ENCODE data around the gene RCE1. TPM values are rescaled to one million over a fixed set of nuclear protein-coding genes. Genes with fewer than 3 reads are reported as not detected.

RCE1 gene
- total RNA-seq, 1 donor from 2014 or later = 14.8 TPM

DNA sequence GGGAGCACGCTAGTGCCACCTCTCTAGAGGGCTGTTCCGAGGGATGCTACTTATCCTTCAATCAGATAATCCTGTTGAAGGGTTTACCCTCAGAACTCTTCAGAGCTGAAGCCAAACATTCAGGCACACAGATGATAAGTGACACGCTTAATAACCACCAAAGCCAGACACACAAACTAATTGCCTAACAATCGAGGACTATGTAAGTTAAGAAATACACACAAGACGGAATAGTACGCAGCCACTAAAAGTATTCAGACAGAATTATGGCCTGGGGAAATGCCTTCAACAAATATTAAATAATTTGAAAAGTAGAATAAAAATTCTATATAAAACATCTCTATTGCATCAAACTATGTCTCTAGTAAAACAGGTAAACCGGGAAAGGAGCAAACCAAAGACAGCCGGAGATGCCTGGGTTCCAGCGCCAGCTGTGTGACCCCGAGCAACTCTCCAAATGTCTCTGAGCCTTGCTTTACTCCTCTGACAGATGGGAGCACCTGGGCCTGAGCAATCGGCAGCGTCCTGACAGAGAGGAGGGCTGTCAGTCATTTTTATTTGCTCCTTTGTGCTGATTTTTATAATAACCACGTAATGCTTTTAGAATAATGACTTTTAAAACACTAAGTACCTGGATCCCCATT, 25.0 kb downstream of the RCE1 start:
- DNase-seq (ENCODE audit: low read depth, low spot score) = no peak

GRCh38 chr11:66868726-66869566, 25.7 kb downstream of the RCE1 start:
- no peak for DNase-seq (ENCODE audit: low read depth, low spot score)

GRCh38 chr11:66869567-66869870, 26.3 kb downstream of the RCE1 start:
- DNase-seq (ENCODE audit: low read depth, low spot score) = no peak

GRCh38 chr11:66870131-66870530, 26.9 kb downstream of the RCE1 start:
- no peak for DNase-seq (ENCODE audit: low read depth, low spot score)

DNA sequence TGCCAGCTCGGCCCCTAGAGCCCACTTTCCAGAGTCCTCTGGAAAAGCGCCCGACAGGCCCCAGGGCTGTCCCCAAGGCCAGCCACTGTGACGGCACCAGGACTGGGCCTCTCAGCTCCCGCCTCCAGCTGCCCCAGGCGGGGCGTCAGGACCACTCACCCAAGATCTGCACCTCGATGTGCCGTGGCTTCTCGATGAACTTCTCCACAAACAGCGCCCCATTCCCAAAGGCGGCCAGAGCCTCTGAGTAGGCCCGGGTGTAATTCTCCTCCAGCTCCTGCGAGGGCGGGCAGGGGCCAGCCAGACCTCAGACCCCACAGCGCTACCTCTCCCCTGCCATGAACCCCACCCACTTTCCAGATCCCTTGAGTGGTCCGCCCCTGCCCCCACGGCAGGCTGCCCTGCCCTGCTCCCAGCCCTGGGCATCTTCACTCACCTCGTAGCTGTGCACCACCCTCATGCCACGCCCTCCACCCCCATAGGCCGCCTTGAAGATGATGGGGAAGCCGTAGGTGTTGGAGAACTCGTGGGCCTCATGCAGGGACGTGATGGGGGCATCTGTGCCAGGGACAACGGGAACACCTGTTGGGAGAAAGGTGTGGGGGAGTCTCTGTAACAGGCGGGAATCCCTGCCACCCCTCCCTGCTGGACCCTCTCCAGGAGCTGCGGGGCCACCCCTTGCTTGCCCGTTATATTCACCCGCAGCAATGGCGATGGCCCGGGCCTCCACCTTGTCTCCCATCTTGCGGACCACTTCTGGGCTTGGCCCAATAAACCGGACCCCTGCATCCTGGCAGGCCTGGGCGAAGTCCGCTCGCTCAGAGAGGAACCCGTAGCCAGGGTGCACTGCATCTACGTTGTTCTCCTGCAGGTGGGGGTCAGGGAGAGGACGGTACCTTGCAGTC, 27.6 kb downstream of the RCE1 start:
- DNase-seq (ENCODE audit: low read depth, low spot score) = no peak

GRCh38 chr11:66871521-66871901, 28.3 kb downstream of the RCE1 start:
- no peak for DNase-seq (ENCODE audit: low read depth, low spot score)

- DNase-seq (ENCODE audit: low read depth, low spot score) = no peak
These were observed 31.0 kb downstream of the RCE1 start for GRCh38 chr11:66874232-66874631.

GRCh38 chr11:66875378-66875777, 32.1 kb downstream of the RCE1 start:
- no peak for DNase-seq (ENCODE audit: low read depth, low spot score)

GRCh38 chr11:66877588-66878385, 34.5 kb downstream of the RCE1 start:
- no peak for DNase-seq (ENCODE audit: low read depth, low spot score)

DNA sequence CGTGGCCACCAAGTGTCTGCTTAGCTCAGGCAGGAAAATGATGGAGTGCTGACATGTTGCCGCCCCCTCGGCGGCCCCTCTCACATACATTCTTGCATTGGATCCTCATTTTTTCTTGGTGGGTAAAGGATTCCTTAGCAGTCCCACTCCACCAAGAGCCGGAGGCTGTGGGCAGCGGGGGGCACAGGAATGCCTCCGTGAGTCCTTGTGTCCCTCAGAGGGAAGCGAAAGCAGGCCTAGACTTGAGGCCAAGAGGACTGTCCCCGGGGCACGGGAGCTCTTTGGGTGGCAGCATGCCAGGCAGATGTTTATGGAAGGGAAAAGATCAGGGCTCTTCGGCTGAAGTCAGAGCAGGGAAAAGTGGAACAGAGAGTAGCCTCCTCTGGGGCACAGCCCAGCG, 35.2 kb downstream of the RCE1 start:
- DNase-seq (ENCODE audit: low read depth, low spot score) = no peak

DNA sequence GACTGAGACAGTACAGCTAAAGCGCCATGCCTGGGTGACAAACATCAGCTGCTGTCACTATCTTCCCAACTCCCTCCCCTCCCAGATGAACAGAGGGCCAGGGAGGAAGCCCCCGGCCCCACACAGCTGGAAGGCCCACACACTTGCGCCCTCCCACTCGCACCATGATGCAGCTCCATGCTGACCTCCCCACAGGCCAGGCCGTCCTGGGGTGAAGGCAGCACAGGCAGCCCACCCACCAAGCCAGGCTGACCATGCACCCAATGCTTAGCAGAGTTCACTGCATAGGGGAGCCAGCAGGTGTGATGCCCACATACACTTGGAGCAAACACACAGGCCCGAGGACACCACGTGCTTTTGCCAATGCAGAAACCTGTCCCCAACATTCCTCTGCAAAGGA, 35.8 kb downstream of the RCE1 start:
- no peak for DNase-seq (ENCODE audit: low read depth, low spot score)

DNA sequence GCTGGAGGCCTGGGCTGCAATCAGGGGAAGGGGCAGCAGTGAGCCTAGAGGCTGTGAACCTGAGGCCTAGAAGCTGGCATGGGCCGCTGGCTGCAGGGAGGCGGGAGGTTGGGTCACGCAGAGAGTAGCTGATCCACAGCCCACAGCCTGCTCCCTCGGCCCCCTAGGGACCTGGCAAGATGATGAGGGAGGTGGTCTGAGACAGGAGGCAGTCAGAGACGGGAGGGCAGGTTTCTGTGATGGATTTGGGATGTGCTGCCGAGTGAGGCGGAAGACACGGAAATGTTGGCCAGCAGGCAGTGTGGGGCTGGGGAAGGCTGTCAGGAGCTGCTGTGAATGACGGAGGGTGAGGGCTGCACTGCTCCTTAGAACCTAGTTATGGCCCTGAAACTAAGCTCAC, 36.3 kb downstream of the RCE1 start:
- DNase-seq (ENCODE audit: low read depth, low spot score) = no peak

- no peak for DNase-seq (ENCODE audit: low read depth, low spot score)
These were observed 36.8 kb downstream of the RCE1 start for GRCh38 chr11:66879999-66880398.

DNA sequence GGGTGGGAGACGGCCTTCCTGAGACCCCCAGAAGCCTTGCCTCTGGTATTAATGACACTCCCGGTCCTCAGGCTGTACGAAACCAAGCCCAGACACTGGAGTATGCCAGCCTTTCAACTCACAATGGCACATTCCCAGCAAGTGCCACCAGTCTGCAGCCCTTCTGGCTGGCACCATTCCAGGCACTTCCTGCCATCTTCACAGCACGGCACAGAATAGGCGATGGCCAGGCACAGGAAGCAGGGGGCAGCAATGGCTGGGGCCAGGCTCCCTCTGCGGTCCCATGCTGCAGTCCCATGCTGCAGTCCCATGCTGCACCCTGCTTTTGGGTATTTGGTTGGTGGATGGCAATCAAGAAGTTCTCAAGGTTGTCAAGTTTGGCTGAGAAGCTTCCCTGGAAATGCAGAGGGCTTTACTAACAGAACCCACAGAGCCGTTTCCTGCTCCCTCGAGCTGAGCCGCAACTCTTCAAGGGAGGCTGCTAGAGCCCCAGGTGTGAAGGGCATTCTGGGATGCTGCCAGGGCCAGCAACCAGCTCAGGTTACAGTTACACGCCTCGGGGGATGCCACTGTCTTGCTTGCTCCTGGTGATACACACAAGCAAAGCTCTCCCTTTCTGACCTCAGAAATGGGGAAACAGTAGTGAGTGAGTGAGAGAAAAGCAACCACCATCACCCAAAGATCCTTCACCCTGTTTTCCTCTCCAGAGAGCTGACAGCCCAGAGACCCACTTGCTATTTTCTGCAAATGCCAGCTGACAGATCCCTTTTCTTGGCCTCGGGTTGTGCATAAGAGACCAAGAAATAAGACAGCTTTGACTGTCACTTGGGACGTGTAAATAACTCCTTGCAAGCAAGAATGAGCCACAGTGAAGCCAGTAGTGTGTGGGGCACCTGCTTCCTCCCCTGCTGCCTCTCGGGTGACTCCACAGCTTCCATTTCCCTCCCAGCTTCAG, 37.5 kb downstream of the RCE1 start:
- no peak for DNase-seq (ENCODE audit: low read depth, low spot score)

GRCh38 chr11:66881451-66881835, 38.2 kb downstream of the RCE1 start:
- DNase-seq (ENCODE audit: low read depth, low spot score) = no peak

- no peak for DNase-seq (ENCODE audit: low read depth, low spot score)
These were observed 38.7 kb downstream of the RCE1 start for GRCh38 chr11:66881927-66882452.

DNA sequence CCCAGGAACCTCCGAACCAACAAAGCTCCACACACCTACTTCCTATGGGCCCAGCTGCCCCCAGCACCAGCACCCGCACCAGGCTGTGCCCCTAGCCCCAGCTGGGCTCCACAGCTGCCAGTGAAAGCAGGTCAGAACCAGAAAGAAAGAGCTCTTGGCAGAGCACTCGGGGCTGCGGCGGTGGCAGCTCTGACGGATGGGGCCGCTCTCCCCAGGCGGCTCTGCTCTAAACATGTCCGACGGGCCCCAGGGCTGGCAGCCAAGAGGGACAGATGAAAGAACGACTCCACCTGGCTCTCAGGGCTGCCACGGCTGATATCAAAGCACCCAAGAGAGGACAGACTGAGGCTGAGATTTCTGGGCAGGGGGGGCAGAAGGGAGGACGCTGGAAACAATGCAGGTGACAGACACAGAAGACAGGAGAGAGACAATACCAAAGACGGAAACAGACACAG, 39.3 kb downstream of the RCE1 start:
- no peak for DNase-seq (ENCODE audit: low read depth, low spot score)

- peak; percentile 17 for DNase-seq (ENCODE audit: low read depth, low spot score)
These were observed 40.0 kb downstream of the RCE1 start for GRCh38 chr11:66883016-66883965.

- no peak for DNase-seq (ENCODE audit: low read depth, low spot score)
These were observed 41.2 kb downstream of the RCE1 start for GRCh38 chr11:66884443-66884842.

Data from pulmonary artery endothelial cell (primary cell).